ENCODE data around the gene NID1. TPM values are rescaled to one million over a fixed set of nuclear protein-coding genes. Genes with fewer than 3 reads are reported as not detected.

Gene NID1
- total and polyA plus RNA-seq, 2 donors (not counting 3 experiments of a cell fraction or from before 2014, with no cell fraction given): 87.0 to 109 TPM

GRCh38 chr1:236011641-236012040 lies 53.2 kb downstream of the NID1 start:
- Histone ChIP-seq H3K9me3 (replicated peaks; ENCODE audit: control insufficient read depth, insufficient read depth, low read length) (no peaks in the 10 kb centered on the region), H3K27me3 (ENCODE audit: control insufficient read depth in 2 of 2, insufficient read depth in 2 of 2, low read length in 2 of 2) (no peaks in the 10 kb centered on the region), H3K4me3 (replicated peaks in 1 of 3; ENCODE audit: insufficient read depth in 1 of 3, low read depth in 1 of 3, low read length in 3 of 3) (no peak overlapping the region), H3K4me2 (ENCODE audit: insufficient read depth, low read length) (no peak overlapping the region), H3K79me2 (ENCODE audit: control insufficient read depth, insufficient read depth, low read length) (no peaks in the 10 kb centered on the region), H3K36me3 (ENCODE audit: control insufficient read depth in 2 of 2, extremely low read depth in 1 of 2, insufficient read depth in 2 of 2, low read length in 2 of 2) (peaks cover 0 to 19% of the 10 kb centered on the region in 2 experiments), H3K27ac (ENCODE audit: insufficient read depth, low read depth, low read length) (no peak overlapping the region), H3K4me1 (ENCODE audit: control insufficient read depth, extremely low read depth, insufficient read depth, low read length) (peaks cover 18% of the 10 kb centered on the region), H4K20me1 (replicated peaks; ENCODE audit: control insufficient read depth, extremely low read depth, insufficient read depth, low read length) (no peaks in the 10 kb centered on the region), H3K9ac (replicated peaks; ENCODE audit: extremely low read depth, insufficient read depth, low read length) (no peak overlapping the region), H3K9me1 (replicated peaks; ENCODE audit: control insufficient read depth, extremely low read depth, insufficient read depth, low read length) (no peaks in the 10 kb centered on the region), H2AFZ (ENCODE audit: low read depth, low read length) (no peak overlapping the region)
- ChIA-PET CTCF (interaction anchor here (1.7 kb wide), 1 partner anchor 10 kb away, joined by 3 read pairs; no protein-coding TSS in a partner anchor), POLR2A (no interaction called here)
- dilution Hi-C loops (cut with MboI; ENCODE audit: extremely low pct_ligation_motif_present, low sequenced_read_pairs): no loop called here
- intact Hi-C loops (cut with micrococcal nuclease): no loop called here
- FAIRE-seq (no peak), DNase-seq (ENCODE audit: low read depth, low spot score) (no peak)
- TF ChIP-seq MAX (IDR thresholded peaks at IDR 0.05; ENCODE audit: insufficient read depth, insufficient read length) (peak; percentile 49), POLR2A (IDR thresholded peaks at IDR 0.05; ENCODE audit: low read depth, low read length) (no peak), CTCF (IDR thresholded peaks at IDR 0.05; ENCODE audit: extremely low read depth in 1 of 2, insufficient read depth in 1 of 2, low read depth in 1 of 2, low read length in 2 of 2) (no peak)
- no TSS peak for BruUV-seq (replicated peaks)

GRCh38 chr1:236010443-236010842 lies 54.4 kb downstream of the NID1 start:
- H3K4me2 ChIP-seq (ENCODE audit: insufficient read depth, low read length): peak overlapping the region; percentile 56
- H3K9ac ChIP-seq (replicated peaks; ENCODE audit: extremely low read depth, insufficient read depth, low read length): peak overlapping the region; percentile 41
- dilution Hi-C loops (cut with MboI; ENCODE audit: extremely low pct_ligation_motif_present, low sequenced_read_pairs) (no loop called here), intact Hi-C loops (cut with micrococcal nuclease) (loop anchor here (1.0 kb wide), 2 partner anchors 11 to 26 kb away; no protein-coding TSS in a partner anchor)
- no peaks in the 10 kb centered on the region for H4K20me1 ChIP-seq (replicated peaks; ENCODE audit: control insufficient read depth, extremely low read depth, insufficient read depth, low read length)
- DNase-seq (ENCODE audit: low read depth, low spot score) (no peak), FAIRE-seq (peak; percentile 38)
- no peaks in the 10 kb centered on the region for H3K9me3 ChIP-seq (replicated peaks; ENCODE audit: control insufficient read depth, insufficient read depth, low read length)
- H3K27me3 ChIP-seq (ENCODE audit: control insufficient read depth in 2 of 2, insufficient read depth in 2 of 2, low read length in 2 of 2): no peaks in the 10 kb centered on the region
- CTCF ChIA-PET: interaction anchor here (1.0 to 1.7 kb wide), 2 partner anchors 9 to 39 kb away, joined by 3 to 6 read pairs; no protein-coding TSS in a partner anchor
- H3K9me1 ChIP-seq (replicated peaks; ENCODE audit: control insufficient read depth, extremely low read depth, insufficient read depth, low read length): no peaks in the 10 kb centered on the region
- peaks cover 18% of the 10 kb centered on the region for H3K4me1 ChIP-seq (ENCODE audit: control insufficient read depth, extremely low read depth, insufficient read depth, low read length)
- H3K4me3 ChIP-seq (replicated peaks in 1 of 3; ENCODE audit: insufficient read depth in 1 of 3, low read depth in 1 of 3, low read length in 3 of 3): no peak overlapping the region
- BruUV-seq (replicated peaks): no TSS peak
- H3K36me3 ChIP-seq (ENCODE audit: control insufficient read depth in 2 of 2, extremely low read depth in 1 of 2, insufficient read depth in 2 of 2, low read length in 2 of 2): peaks cover 0 to 12% of the 10 kb centered on the region in 2 experiments
- H2AFZ ChIP-seq (ENCODE audit: low read depth, low read length): no peak overlapping the region
- no peaks in the 10 kb centered on the region for H3K79me2 ChIP-seq (ENCODE audit: control insufficient read depth, insufficient read depth, low read length)
- POLR2A ChIA-PET: interaction anchor here (0.6 kb wide), 1 partner anchor 13 kb away, joined by 3 read pairs; no protein-coding TSS in a partner anchor
- peak overlapping the region; percentile 70 for H3K27ac ChIP-seq (ENCODE audit: insufficient read depth, low read depth, low read length)
- TF ChIP-seq GATA2 (IDR thresholded peaks at IDR 0.05; ENCODE audit: insufficient read depth, insufficient read length, low read depth, low read length) (no peak), JUN (IDR thresholded peaks at IDR 0.05; ENCODE audit: borderline replicate concordance, insufficient read depth, insufficient read length, low read depth) (no peak), POLR2AphosphoS5 (IDR thresholded peaks at IDR 0.05; ENCODE audit: insufficient read depth, low read depth, low read length) (no peak), MYC (IDR thresholded peaks at IDR 0.05; ENCODE audit: low read depth, low read length) (no peak), EZH2 (IDR thresholded peaks at IDR 0.05; ENCODE audit: borderline replicate concordance, low read depth, low read length, severe bottlenecking) (no peak), MAX (IDR thresholded peaks at IDR 0.05; ENCODE audit: insufficient read depth, insufficient read length) (no peak)

Data from endothelial cell of umbilical vein (primary cell).